Measurements from ENCODE around the gene EHF.

EHF gene

DNA sequence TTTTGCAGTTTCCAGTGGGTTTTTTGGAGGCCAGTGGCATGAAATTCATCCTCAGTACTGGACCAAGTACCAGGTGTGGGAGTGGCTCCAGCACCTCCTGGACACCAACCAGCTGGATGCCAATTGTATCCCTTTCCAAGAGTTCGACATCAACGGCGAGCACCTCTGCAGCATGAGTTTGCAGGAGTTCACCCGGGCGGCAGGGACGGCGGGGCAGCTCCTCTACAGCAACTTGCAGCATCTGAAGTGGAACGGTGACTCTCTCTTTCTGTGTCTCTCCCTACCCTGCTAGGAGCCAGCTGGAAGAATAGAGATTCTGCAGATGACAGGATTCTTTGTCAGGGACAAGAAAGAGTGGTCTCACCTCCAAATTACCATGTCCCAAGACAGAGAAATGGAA lies 25.5 kb downstream of the EHF start:
- FAIRE-seq, result no peak

DNA sequence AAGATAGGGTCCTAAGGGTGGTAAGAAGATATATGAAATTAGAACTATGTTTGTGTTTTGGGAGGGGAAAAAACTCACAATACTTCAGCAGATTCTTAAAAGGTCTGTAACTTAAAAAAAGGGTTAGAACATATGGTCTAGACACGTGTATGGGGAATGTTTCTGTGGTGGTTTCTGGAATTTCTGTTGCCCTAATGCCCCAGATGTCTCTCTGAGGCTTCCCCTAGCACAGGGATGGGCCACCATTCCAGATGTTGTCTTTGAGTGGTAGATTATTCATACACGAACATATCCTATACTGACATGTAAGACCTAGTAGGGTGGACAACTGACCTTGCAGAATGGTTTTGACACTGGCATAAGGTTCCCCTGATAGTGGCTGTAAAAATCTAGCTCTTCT lies 26.2 kb downstream of the EHF start:
- FAIRE-seq, result no peak

DNA sequence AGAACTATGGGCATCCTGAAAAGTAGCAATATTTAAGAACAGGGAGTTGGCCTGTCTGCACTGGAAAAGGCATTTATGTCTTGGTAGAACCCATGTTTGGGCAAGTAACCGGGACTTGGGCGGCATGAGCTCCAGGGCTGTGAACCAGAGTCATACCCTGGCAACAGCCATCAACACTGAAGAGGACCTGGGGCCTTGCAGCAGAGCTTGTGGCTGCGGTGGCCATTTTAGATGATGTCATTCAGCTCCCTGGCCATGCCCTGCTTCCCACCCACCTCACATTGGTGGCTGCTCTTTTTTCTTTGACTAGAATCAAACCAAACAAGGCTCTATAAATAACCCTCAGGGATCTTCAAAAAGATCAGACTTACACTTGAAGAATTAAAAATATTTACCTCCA lies 26.6 kb downstream of the EHF start:
- FAIRE-seq, result no peak

DNA sequence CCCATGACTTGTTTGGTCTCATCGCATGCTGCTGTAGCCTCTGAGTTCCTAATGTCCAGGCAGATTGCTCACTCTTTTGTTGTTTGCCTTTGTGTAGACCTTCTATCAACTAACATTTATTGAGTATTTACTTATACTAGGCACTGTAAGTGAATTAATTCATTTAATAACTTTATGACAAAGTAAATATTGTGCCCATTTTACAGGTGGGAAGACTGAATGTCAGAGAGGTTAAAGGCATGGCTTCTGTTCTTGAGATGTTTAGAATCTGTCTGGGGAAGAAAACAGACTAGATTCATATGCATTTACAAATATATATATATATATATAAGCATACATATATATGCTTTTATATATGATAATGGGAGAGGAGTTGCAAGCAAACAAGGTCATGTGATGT lies 27.1 kb downstream of the EHF start:
- FAIRE-seq, result no peak

DNA sequence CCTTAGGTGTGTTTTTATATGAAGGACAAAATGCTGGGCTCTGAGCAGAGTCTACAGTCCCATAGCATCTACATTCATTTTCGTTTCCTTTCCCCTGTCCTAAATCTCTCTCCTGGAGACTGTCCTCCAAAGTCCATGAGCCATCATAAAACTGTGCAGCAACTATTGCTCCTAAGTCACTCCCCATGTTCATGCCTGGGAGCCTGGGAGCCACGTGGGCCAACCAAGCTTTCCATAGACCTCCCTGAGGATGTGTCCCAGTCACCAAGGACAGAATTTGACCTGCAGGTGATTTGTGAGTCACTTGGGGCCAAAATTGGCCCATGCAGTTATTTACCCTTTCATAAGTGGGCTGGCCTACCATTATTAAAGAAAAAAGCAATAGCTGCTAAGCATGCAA lies 28.7 kb downstream of the EHF start:
- FAIRE-seq, result no peak

DNA sequence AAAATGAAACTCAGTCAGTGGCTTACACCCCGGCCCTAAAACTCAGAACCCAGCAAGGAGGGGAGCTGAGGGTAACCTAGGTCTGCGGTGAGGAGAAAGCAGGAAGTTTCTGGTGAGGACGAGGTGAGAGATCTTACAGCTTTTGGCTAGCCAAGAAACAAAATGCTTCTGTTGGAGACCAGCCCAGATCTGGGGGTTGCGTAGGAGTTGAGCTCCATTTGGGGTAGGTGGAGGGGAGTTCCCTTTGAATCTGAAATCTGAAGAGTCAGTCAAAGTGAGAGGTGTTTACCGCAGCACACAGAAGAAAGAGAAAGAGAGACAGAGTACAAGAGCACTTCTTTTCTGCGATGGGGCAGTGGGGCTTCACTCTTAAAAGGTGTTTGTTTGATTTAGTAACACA lies 29.6 kb downstream of the EHF start:
- FAIRE-seq, result no peak

DNA sequence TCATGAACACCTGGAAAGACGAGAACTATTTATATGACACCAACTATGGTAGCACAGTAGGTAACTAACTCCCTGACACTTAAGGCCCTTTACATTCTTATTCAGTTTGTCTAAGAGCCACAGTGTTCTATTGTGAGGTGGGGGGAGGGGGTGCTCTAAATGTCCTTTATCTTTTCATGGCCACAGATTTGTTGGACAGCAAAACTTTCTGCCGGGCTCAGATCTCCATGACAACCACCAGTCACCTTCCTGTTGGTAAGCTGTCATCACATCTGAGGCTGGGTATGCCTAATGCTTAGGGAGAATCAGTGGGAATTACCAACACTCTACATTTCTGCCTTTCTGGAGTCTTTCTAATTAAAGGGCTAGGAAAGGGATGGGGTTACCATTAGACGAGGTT lies 30.7 kb downstream of the EHF start:
- no peak for FAIRE-seq

DNA sequence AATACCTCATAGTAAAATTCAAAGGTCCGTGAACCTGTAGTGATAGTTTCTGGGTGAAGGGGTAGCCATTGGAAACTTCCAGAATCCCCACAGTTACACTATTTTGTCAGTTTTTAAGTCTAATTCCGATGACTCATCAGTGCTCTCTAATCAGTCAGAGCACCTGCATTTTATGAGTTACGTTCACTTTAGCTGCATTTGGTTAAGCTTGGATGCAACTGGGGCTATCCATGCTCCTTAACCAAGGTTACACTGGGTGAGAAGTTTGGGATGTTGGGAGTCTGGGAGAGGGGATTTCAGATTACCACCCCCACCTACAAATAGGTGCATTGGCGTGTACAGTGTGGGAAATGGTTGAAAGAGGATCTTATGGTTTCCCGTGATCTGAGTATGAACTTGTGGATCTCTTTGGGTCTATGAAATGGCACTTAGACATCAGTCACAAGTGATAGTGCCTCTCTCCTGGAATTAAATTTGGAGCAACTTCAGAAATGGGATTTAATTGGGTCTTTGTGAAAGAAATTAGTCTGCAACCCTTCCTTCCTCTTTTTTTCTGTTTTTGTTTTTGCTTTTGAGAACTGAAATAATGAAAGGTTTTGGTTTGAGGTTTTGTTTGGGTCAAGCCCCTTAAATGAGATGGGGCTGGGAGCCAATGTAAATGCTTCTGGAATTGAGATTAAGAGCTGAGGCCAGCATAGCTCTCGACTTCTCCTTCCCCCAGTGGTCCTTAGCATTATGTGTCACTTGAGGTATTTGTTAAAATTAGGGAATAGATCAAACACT lies 31.5 kb downstream of the EHF start:
- FAIRE-seq, result no peak

DNA sequence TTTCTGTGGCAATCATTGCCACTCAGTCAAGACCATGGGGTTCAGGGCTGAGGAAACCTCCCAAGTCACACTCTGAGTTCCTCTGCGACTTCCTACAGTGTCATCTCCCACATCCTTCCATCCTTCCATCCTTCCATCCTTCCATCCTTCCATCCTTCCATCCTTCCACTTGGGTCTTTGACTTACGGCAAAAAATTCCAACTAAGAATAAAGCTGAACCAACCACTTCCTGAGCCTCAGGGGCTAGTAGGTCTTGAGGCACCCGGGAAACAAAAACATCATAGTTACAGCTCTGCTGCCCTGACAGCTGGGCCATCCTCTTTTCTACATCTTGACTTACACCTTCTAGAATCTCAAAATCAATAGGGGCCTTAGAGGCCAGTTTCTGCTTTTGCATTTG lies 32.1 kb downstream of the EHF start:
- FAIRE-seq, result no peak

DNA sequence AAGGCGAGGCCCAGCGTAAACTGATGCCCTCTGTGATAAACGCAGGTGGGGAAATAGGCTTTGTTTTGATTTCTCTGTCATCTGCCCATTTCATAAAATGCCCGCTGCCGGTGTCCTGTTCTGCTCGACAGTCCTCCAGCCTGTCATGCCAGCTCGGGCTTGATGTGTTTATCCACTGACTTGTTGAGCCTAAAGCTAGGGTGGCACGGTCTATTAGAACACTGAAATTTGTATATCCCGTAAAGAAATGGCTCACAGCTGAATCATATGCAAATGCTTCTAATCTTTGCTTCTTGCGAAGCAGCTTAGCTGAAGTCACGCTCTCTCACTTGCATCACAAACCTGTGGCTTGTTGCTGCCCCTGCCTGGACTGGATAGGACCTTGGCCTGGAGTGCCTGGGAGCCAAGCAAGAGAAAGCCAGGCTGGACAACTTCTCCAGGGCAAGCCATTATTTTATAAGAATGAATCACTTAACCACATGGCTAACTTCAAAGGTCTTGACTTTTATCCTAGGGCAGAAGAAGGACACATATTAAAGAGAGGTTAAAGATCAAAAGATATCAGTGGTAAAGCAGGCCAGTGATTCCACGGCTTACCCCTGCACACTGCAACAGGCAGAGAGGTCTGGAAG lies 33.1 kb downstream of the EHF start:
- FAIRE-seq, result no peak

DNA sequence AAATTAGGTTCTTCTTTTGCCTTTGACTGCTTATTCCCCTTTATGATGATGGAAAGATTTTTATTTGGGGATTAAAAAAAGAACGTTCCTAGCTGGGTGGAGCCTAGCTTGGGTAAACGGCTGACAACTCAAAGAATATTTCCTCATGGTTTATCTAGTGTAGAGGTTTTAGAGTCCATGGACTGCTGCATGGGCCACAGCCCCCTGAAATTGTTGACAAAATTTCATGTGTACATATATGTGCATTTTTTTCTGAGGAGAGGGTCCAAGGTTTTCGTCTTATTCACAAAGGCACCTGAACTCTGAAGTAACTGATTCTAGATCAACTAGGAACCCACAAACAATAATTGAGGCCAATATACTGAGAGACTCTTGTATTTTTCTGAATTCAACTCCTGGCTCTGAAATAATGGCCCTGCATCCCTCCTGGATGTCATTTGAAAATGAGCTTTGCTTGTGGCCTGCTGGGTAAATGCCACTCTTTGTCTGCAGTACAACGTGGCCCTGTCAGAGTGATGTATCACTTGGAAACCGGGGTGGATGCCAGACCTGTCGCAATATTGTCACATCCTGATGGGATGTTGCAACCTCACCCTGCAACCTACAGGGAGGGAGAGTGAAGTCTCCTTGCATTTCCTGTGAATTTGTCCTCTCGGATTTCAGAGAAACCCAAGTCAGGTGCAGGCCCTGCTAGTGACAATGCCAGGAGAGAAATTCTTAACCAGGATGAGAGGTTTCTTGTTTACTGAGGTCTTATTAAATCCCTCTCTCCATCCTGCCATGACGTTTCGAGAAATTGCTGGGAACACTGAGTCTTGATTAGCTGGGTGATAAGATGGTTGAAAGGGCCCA lies 33.8 kb downstream of the EHF start:
- no peak for FAIRE-seq

DNA sequence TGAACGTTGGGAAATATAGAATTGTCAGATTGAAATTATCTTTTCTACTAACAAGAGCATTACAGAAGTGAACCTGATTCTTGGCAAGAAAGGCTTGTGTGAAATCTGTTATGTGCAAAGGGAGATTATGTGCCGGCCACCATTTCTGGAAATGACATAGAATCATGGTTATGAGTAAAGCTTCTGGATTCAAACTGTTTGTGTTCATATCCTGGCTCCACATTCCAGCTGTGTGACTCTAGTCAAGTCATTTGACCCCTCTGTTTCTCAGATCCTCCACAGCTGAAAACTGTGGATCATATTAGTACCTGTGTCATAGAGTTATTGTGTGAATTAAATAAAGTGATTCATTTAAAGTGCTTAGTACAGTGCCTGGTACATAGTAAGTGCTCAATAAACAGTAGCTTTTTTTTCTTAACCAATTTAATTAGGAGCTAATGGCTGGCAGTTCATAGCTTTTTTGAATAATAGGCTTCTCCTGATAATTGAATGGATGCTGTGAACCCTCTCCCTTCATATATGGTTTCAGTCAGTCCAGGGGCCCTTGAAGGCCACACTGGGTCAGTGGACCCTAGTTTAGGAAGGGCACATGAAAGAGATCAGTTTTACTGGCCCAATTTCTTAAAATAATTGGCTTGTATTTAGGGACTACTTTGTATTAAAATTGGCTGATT lies 34.6 kb downstream of the EHF start:
- no peak for FAIRE-seq

DNA sequence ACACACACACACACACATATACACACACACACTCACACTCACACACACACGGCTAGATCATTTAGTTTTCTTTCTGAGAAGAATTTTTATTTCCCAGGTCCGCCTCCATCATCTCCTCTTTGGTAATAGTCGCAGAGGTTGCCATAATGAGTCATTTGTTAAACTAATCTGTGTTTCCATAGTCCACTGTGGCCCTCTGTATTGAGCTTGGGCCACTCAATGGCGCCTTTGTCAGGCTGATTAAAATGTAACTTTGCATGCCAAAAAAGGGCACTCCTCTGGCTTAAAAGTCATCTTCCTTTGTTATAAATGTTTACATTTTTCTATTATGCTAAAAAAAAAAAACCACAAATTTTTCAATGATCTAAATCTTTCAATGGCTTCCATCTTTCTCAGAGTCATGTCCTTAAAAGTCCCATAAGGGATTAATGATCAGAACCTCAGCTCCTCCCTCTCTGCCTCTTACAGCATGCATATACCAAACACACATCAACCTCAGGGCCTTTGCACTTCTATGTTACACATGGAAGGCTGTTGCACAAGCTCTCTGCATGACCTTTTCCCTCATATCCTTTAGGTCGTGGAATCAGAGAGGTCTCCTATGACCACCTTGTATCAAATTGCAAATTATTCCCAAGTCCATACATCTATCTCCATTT lies 35.3 kb downstream of the EHF start:
- no peak for FAIRE-seq

DNA sequence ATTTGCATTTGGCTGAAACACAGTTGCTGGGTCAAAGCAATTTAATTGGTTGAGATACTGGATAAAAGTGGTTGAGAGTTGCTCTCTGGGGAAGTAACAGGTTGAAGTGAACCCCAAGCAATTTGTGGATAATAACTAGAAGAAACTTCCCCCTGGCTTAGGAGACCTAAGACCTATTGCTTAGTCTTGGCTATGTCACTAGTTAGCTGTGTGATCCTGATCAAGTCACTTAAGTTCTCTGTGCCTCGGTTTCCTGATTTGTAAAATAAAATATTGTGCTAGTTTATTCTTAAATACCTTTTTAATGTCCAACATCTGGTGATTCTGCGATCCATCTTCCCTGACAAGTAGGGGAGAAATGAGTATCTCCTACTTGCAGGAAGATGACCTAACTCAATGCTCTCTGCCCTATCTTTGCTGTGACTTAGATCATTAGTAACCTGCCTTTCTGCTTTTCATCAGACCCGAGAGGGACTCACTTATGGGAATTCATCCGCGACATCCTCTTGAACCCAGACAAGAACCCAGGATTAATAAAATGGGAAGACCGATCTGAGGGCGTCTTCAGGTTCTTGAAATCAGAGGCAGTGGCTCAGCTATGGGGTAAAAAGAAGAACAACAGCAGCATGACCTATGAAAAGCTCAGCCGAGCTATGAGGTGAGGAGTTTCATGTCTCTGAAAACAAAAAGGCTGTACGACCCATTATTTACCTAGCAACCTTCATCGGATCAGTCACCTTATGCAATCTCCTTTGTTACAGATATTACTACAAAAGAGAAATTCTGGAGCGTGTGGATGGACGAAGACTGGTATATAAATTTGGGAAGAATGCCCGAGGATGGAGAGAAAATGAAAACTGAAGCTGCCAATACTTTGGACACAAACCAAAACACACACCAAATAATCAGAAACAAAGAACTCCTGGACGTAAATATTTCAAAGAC lies 37.5 kb downstream of the EHF start:
- FAIRE-seq, result no peak

DNA sequence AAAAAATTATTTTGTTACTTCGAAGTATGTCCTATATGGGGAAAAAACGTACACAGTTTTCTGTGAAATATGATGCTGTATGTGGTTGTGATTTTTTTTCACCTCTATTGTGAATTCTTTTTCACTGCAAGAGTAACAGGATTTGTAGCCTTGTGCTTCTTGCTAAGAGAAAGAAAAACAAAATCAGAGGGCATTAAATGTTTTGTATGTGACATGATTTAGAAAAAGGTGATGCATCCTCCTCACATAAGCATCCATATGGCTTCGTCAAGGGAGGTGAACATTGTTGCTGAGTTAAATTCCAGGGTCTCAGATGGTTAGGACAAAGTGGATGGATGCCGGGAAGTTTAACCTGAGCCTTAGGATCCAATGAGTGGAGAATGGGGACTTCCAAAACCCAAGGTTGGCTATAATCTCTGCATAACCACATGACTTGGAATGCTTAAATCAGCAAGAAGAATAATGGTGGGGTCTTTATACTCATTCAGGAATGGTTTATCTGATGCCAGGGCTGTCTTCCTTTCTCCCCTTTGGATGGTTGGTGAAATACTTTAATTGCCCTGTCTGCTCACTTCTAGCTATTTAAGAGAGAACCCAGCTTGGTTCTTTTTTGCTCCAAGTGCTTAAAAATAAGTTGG lies 38.3 kb downstream of the EHF start:
- no peak for FAIRE-seq

DNA sequence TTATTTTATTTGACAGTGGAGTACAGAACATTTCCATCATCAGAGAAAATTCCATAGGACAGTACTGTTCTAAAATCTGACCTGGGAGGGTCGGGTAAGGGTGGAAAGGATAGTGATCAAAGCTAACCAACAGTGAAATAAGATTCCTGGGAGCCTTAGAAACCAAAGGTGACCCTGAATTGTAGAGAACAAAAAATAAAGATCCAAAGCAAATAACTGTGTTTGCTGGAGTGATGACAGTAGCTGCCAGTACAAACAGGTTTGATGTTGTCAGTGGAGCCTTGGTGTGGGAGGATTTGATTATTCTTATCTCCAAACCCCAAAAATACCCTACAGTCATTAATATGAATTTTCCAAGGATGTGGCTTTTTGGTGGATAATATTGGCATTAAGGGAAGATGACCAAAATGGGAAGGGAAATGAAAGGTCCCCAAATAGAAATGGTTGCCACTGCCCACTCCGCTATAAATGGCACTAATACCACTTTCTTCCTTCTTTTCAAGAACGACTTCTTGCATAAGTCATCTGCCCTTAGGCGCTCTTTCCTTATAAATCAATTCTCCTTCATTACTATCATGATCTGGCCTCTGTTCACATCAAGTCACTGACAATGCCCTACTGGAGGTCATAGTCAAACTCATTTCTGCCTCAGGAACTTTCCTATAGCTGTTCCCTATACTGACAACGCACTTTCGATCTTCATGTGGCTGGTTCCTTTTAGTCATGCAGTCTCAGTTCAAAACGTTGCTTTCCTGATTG lies 44.4 kb downstream of the EHF start:
- no peak for FAIRE-seq

DNA sequence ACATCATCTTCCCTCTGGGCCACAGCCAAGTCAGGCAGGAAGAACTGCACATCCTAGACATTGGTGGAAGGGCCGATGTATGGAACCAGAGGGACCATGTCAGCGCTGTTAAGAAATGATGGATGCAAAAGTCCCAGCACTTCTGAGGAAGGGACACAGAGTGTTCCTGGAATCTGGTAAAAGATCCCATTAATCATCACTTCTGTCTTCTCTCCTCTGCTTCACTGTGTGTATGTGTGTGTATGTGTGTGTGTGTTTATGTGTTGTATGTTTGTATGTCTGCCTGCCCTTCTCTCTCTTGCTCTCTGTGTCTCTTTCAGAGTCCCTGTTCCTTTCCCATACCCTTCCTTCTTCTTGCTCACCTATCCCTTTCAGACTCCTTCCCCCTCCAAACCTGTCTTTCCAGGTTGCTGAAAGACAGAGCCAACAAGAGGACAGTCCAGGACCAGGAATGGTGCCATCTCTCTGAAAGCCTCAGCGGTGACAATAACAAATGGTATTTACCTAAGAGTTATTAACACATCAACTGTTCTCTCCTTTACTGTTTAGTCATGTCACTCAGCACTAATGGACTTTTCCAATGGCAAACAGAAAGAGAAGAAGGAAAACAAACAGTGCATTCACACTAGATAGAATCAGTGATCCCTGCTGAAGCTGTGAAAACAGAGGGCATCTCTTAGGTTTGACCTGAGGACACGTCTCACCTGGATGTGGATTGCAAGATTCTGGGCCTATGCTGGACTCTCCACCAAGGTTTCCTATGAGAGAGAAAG lies 47.1 kb downstream of the EHF start:
- no peak for FAIRE-seq

DNA sequence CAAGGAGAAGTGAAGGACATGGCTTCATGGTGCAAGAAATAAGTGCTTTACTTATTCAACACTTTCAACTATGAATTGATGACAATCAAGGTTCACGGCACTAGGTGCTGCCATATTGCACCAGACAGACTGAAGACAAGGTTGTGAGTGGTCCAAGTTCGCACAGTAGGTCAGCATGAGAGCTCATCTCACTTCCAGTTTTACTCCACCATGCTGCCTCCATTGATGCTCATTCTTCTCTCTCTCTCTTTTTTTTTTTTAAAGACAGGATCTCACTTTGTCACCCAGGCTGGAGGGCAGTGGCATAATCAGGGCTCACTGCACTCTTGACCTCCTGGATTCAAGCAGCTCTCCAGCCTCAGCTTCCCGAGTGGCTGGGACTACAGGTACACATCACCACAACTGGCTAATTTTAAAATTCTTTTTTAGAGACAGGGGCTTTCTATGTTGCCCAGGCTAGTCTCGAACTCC lies 47.7 kb downstream of the EHF start:
- no peak for FAIRE-seq

DNA sequence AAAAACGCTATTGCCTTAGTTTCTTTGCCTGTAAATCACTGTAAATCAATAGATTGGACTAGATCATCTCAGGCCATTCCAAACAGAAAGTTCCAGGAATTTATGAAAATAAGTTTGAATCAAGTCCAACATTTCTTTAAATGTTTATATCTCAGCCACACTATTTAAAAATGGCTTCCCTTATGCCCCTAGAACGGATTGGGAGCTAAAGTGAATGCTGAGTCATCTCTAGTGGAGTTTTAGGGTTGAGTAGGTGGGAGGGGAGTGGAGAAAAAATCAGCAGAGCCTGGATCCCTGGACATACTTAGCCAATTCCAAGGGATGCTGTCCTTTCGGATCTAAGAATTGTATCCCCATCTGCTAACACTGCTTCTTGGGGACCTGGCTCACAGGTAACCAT lies 48.6 kb downstream of the EHF start:
- FAIRE-seq, result no peak

Data from A204.1 (cell line).